H1 (cell line): ENCODE data around the gene RAB5B. TPM values are rescaled to one million over a fixed set of nuclear protein-coding genes. Genes with fewer than 3 reads are reported as not detected.

Source experiments
- CTCF ChIA-PET: fragments of 300-600 bp; sonication (Branson Sonifier 250); formaldehyde crosslinking; loops from one replicate; lab custom pipeline; 2021; ENCODE audit not compliant: partially characterized antibody; lab: Charles Lee
- POLR2A ChIA-PET: fragments of 300-600 bp; sonication (Branson Sonifier 250); formaldehyde crosslinking; loops from one replicate; lab custom pipeline; 2021; ENCODE audit warnings: inconsistent platforms; ENCODE audit not compliant: partially characterized antibody; lab: Charles Lee
- DNase-seq, 2 experiments: peaks; one replicate each; pipeline versions ENCODE4 v3.0.0 to v3.0.0-alpha.2; 2010 to 2022; ENCODE audit warnings: low spot score in 2 of 2, low read depth in 1 of 2, mixed read lengths in 1 of 2
- FAIRE-seq: peaks from 2 replicates; lab custom pipeline; 2011; peaks lifted over from hg19 to GRCh38; lab: Jason Lieb, UNC
- H2AFZ ChIP-seq: 2 replicates; pipeline ENCODE4 v1.8.1; 2012; ENCODE audit warnings: low read length, inconsistent platforms
- H2AK5ac ChIP-seq: 2 replicates; pipeline ENCODE4 v1.6.1; 2013; ENCODE audit warnings: low read depth, low read length
- H2BK120ac ChIP-seq: replicated peaks from 2 replicates; pipeline ENCODE3; 2013; ENCODE audit warnings: low read depth, low read length, inconsistent platforms
- H2BK12ac ChIP-seq: 2 replicates; pipeline ENCODE4 v1.6.1; 2013; ENCODE audit warnings: low read depth, low read length
- H2BK15ac ChIP-seq: 2 replicates; pipeline ENCODE4 v1.6.1; 2013; ENCODE audit warnings: low read length
- H2BK20ac ChIP-seq: 2 replicates; pipeline ENCODE4 v1.6.1; 2013; ENCODE audit warnings: low read length
- H2BK5ac ChIP-seq: 2 replicates; pipeline ENCODE4 v1.6.1; 2013; ENCODE audit warnings: low read depth, low read length
- H3K14ac ChIP-seq: 2 replicates; pipeline ENCODE4 v1.6.1; 2013; ENCODE audit warnings: inconsistent platforms; ENCODE audit not compliant: insufficient read length
- H3K18ac ChIP-seq: 2 replicates; pipeline ENCODE4 v1.6.1; 2013; ENCODE audit warnings: low read length; ENCODE audit errors: extremely low read depth
- H3K23ac ChIP-seq: 2 replicates; pipeline ENCODE4 v1.6.1; 2013; ENCODE audit warnings: inconsistent platforms; ENCODE audit not compliant: insufficient read length
- H3K23me2 ChIP-seq: 2 replicates; pipeline ENCODE4 v1.6.1; 2013; ENCODE audit warnings: low read depth, low read length
- H3K27ac ChIP-seq: 2 replicates; pipeline ENCODE4 v1.6.1; 2011; ENCODE audit warnings: low read depth, low read length, inconsistent platforms
- H3K27me3 ChIP-seq, 4 experiments: replicated peaks in 1 of 4; 1 replicate in 1 of 4; 2 replicates in 3 of 4; pipeline versions ENCODE4 v1.6.1 to v1.8.1; 2011 to 2013; ENCODE audit warnings: low read length in 3 of 4, mild to moderate bottlenecking in 3 of 4, inconsistent platforms in 2 of 4, mixed read lengths in 2 of 4, moderate library complexity in 1 of 4; ENCODE audit not compliant: control insufficient read depth in 3 of 4, insufficient read depth in 3 of 4; ENCODE audit errors: extremely low read depth in 1 of 4
- H3K36me3 ChIP-seq, 4 experiments: 2 replicates each; pipeline versions ENCODE4 v1.6.1 to v1.8.1; 2011 to 2013; ENCODE audit warnings: mild to moderate bottlenecking in 4 of 4, low read length in 3 of 4, moderate library complexity in 2 of 4, control low read depth in 1 of 4, inconsistent platforms in 1 of 4; ENCODE audit not compliant: insufficient read depth in 4 of 4, control insufficient read depth in 2 of 4
- H3K4ac ChIP-seq: replicated peaks from 2 replicates; pipeline ENCODE3; 2013; ENCODE audit warnings: low read length, low read depth, mixed read lengths, inconsistent platforms; ENCODE audit not compliant: insufficient read length
- H3K4me1 ChIP-seq, 4 experiments: replicated peaks in 1 of 4; 1 replicate in 1 of 4; 2 replicates in 3 of 4; pipeline versions ENCODE4 v1.6.1 to v1.8.1; 2011 to 2013; ENCODE audit warnings: low read length in 3 of 4, inconsistent platforms in 2 of 4, mixed read lengths in 1 of 4; ENCODE audit not compliant: insufficient read depth in 4 of 4, control insufficient read depth in 3 of 4
- H3K4me2 ChIP-seq, 2 experiments: 2 replicates each; pipeline versions ENCODE4 v1.6.1 to v1.8.1; 2011 to 2013; ENCODE audit warnings: low read depth in 2 of 2, low read length in 2 of 2, control low read depth in 1 of 2, inconsistent platforms in 1 of 2, mild to moderate bottlenecking in 1 of 2; ENCODE audit not compliant: insufficient read depth in 1 of 2
- H3K4me3 ChIP-seq, 4 experiments: fragments of 200-600, 300-600 bp in 1 of 4; sonication (generic), shearing (Covaris generic), sonication (Bioruptor Twin) in 1 of 4; 2 replicates each; pipeline versions ENCODE4 v1.5.1 to v1.8.1; 2011 to 2016; ENCODE audit warnings: low read length in 4 of 4, low read depth in 3 of 4, control low read depth in 2 of 4, inconsistent platforms in 2 of 4, mild to moderate bottlenecking in 2 of 4, mixed read lengths in 1 of 4, moderate library complexity in 1 of 4; ENCODE audit not compliant: insufficient read depth in 2 of 4; ENCODE audit errors: extremely low read depth in 1 of 4
- H3K56ac ChIP-seq: replicated peaks from 2 replicates; pipeline ENCODE3; 2013; ENCODE audit warnings: low read depth, mild to moderate bottlenecking, mixed read lengths, low read length, inconsistent platforms; ENCODE audit not compliant: insufficient read length
- H3K79me1 ChIP-seq: 2 replicates; pipeline ENCODE4 v1.6.1; 2013; ENCODE audit warnings: low read depth, low read length, control low read depth
- H3K79me2 ChIP-seq, 2 experiments: 2 replicates each; pipeline versions ENCODE4 v1.6.1 to v1.8.1; 2012 to 2013; ENCODE audit warnings: low read length in 2 of 2, mild to moderate bottlenecking in 2 of 2, inconsistent platforms in 1 of 2; ENCODE audit not compliant: insufficient read depth in 2 of 2, control insufficient read depth in 1 of 2
- H3K9ac ChIP-seq, 4 experiments: replicated peaks in 1 of 4; 1 replicate in 1 of 4; 2 replicates in 3 of 4; pipeline versions ENCODE4 v1.6.1 to v1.8.1; 2011 to 2013; ENCODE audit warnings: low read depth in 3 of 4, low read length in 3 of 4, control low read depth in 2 of 4, mild to moderate bottlenecking in 2 of 4, moderate library complexity in 2 of 4, inconsistent platforms in 1 of 4; ENCODE audit errors: extremely low read depth in 1 of 4
- H3K9me3 ChIP-seq, 2 experiments: 2 replicates each; pipeline versions ENCODE4 v1.6.1 to v1.8.1; 2012 to 2013; ENCODE audit warnings: mild to moderate bottlenecking in 2 of 2, moderate library complexity in 2 of 2, control low read depth in 1 of 2, inconsistent platforms in 1 of 2, low read depth in 1 of 2, low read length in 1 of 2, mixed read lengths in 1 of 2; ENCODE audit not compliant: insufficient read depth in 2 of 2
- H4K20me1 ChIP-seq, 2 experiments: replicated peaks in 1 of 2; 2 replicates each; pipeline versions ENCODE3 to v1.8.1; 2011 to 2013; ENCODE audit warnings: inconsistent platforms in 2 of 2, low read length in 2 of 2, mild to moderate bottlenecking in 1 of 2; ENCODE audit not compliant: insufficient read depth in 2 of 2, control insufficient read depth in 1 of 2
- H4K5ac ChIP-seq: 2 replicates; pipeline ENCODE4 v1.6.1; 2013; ENCODE audit warnings: low read length, low read depth, mixed read lengths, inconsistent platforms; ENCODE audit not compliant: insufficient read length
- H4K8ac ChIP-seq: 2 replicates; pipeline ENCODE4 v1.8.0; 2013; ENCODE audit warnings: mild to moderate bottlenecking, moderate library complexity, low read length, inconsistent platforms; ENCODE audit not compliant: insufficient read depth; ENCODE audit errors: extremely low read depth
- H4K91ac ChIP-seq: replicated peaks from 2 replicates; pipeline ENCODE3; 2013; ENCODE audit warnings: low read length, mixed read lengths, inconsistent platforms; ENCODE audit not compliant: insufficient read length
- BCL11A ChIP-seq, 2 experiments: IDR thresholded peaks; one replicate each; pipeline ENCODE4 v1.6.1; 2011; ENCODE audit warnings: low read depth in 2 of 2, low read length in 2 of 2, mild to moderate bottlenecking in 2 of 2
- MAFK ChIP-seq: IDR thresholded peaks from 2 replicates; pipeline ENCODE4 v1.6.1; 2012; ENCODE audit warnings: low read depth, mild to moderate bottlenecking, improper control_type of control experiment, low read length
- RAD21 ChIP-seq, 2 experiments: IDR thresholded peaks in 1 of 2; conservative IDR thresholded peaks in 1 of 2; 2 replicates each; pipeline ENCODE4 v1.6.1; 2011; ENCODE audit warnings: low read depth in 2 of 2, low read length in 2 of 2, improper control_type of control experiment in 1 of 2, inconsistent platforms in 1 of 2, mild to moderate bottlenecking in 1 of 2, moderate library complexity in 1 of 2
- SP4 ChIP-seq: IDR thresholded peaks from 2 replicates; pipeline ENCODE4 v1.6.1; 2012; ENCODE audit warnings: low read length, inconsistent platforms
- SUZ12 ChIP-seq: fragments of 200-600 bp; sonication (generic); IDR thresholded peaks from 2 replicates; pipeline ENCODE4 v1.6.1; 2012; ENCODE audit warnings: mild to moderate bottlenecking, inconsistent platforms, low read length, moderate library complexity, mixed read lengths
- USF2 ChIP-seq: IDR thresholded peaks from 2 replicates; pipeline ENCODE4 v1.6.1; 2011; ENCODE audit warnings: low read length, improper control_type of control experiment
- WGBS, 2 experiments: shearing (Covaris generic) in 1 of 2; methylation state at CpG; one replicate each; pipeline versions ENCODE4 v1.1.6 to v1.1.7; 2013 to 2015; ENCODE audit warnings: low lambda C conversion rate in 2 of 2, mixed read lengths in 2 of 2, inconsistent platforms in 1 of 2, low coverage in 1 of 2, missing lambda C conversion rate in 1 of 2; ENCODE audit not compliant: insufficient replicate concordance in 2 of 2, insufficient coverage in 1 of 2, insufficient read length in 1 of 2; ENCODE audit errors: extremely low coverage in 1 of 2, missing lambda C conversion rate in 1 of 2; 5-methylcytosine and 5-hydroxymethylcytosine counted together
- polyA plus RNA-seq, 7 experiments: library from polyadenylated mRNA; depleted of rRNA in 3 of 7; stranded (reverse) in 5 of 7; unstranded in 2 of 7; fragments of >200 nt in 5 of 7; fragments of 200-250 nt in 2 of 7; gene quantifications; 1 replicate in 5 of 7; 2 replicates in 1 of 7; 4 replicates in 1 of 7; pipeline versions ENCODE4 v1.2.1 to v1.2.3, GENCODE V29; 2011 to 2013; ENCODE audit warnings: missing spikeins in 2 of 7, mixed read lengths in 2 of 7
- total RNA-seq: library from RNA; stranded (reverse); fragmentation: NEBNext Ultra II Directional; extraction: Animal tissue kit (Norgen Biotek cat#: 25700); gene quantifications from 2 replicates; pipeline ENCODE4 v1.2.1, GENCODE V29; 2021

RAB5B gene
- total and polyA plus RNA-seq, 2 of the 8 experiments (the other 6 are each of a cell fraction or from before 2014, with no cell fraction given): 56.7 to 62.4 TPM

GRCh38 chr12:56037161-56037560, 63.3 kb downstream of the RAB5B start:
- no peak for FAIRE-seq
- H3K4me2 ChIP-seq: no peak overlapping the region
- TF ChIP-seq SUZ12: no peak
- TF ChIP-seq RAD21 (IDR thresholded peaks at IDR 0.05 in 1 of 2, conservative IDR thresholded peaks at IDR 0.05 in 1 of 2; ENCODE audit: low read depth in 2 of 2, low read length in 2 of 2): no peak
- no peak for TF ChIP-seq USF2
- TF ChIP-seq BCL11A (IDR thresholded peaks at IDR 0.05; ENCODE audit: low read depth in 2 of 2, low read length in 2 of 2): no peak
- TF ChIP-seq MAFK: no peak
- TF ChIP-seq SP4: no peak

More at GRCh38 chr12:56037161-56037560, 63.3 kb downstream of the RAB5B start:
- no peak overlapping the region for H4K8ac ChIP-seq
- no peaks in the 10 kb centered on the region; a peak in 1 of 4 replicates for H3K9me3 ChIP-seq
- H3K4ac ChIP-seq: no peak overlapping the region
- peaks cover 0 to 3% (median 0%) of the 10 kb centered on the region in 4 experiments; a peak in 1 of 7 replicates for H3K4me1 ChIP-seq
- no peak overlapping the region for H2AFZ ChIP-seq
- H3K9ac ChIP-seq: no peak overlapping the region
- H2BK15ac ChIP-seq: no peak overlapping the region
- H3K4me3 ChIP-seq: no peak overlapping the region
- H3K14ac ChIP-seq: no peak overlapping the region
- H3K36me3 ChIP-seq: peaks cover 8 to 28% (median 21%) of the 10 kb centered on the region in 4 experiments; a peak in 6 of 8 replicates
- no peak overlapping the region for H2AK5ac ChIP-seq
- no peaks in the 10 kb centered on the region for H3K23me2 ChIP-seq
- H3K27ac ChIP-seq: no peak overlapping the region
- no peak for DNase-seq
- peaks cover 0 to 2% of the 10 kb centered on the region in 2 experiments; a peak in 2 of 4 replicates for H3K79me2 ChIP-seq
- ChIA-PET CTCF (interaction anchor here (0.5 to 5.1 kb wide), 4 partner anchors 7 to 1036 kb away, joined by 3 to 54 read pairs (median 4); partner anchors contain the start of gene SUOX), POLR2A (interaction anchor here (0.8 to 5.2 kb wide), 7 partner anchors 8 to 80 kb away, joined by 3 to 46 read pairs (median 3); partner anchors contain the start of genes ERBB3, IKZF4 and ZC3H10)
- 96% methylated on average over 2 of the region's 2 CpGs; no CpG with 5 or more reads in 1 of the 2 experiments for WGBS, 2 experiments
- H2BK120ac ChIP-seq: no peak overlapping the region
- no peak overlapping the region for H2BK12ac ChIP-seq
- no peak overlapping the region for H3K18ac ChIP-seq
- no peak overlapping the region for H4K5ac ChIP-seq
- H4K20me1 ChIP-seq: no peaks in the 10 kb centered on the region
- no peak overlapping the region for H3K23ac ChIP-seq
- no peak overlapping the region for H2BK20ac ChIP-seq
- no peaks in the 10 kb centered on the region; the same call in 1 of the 2 replicates for H3K79me1 ChIP-seq
- H3K56ac ChIP-seq: no peak overlapping the region
- no peak overlapping the region for H4K91ac ChIP-seq
- no peak overlapping the region for H2BK5ac ChIP-seq
- no peaks in the 10 kb centered on the region for H3K27me3 ChIP-seq
